Loucy (cell line): ENCODE results near the gene TMEM250.

ENCODE experiments used
- H2AFZ ChIP-seq: fragments of 200-600 bp; sonication (generic); 2 replicates; pipeline ENCODE4 v1.6.0; 2016; ENCODE audit warnings: antibody characterized with exemption, mild to moderate bottlenecking, low read length, moderate library complexity
- H3F3A ChIP-seq: fragments of 200-600 bp; 2 replicates; pipeline ENCODE4 v1.6.0; 2016; ENCODE audit warnings: antibody characterized with exemption, low read depth, mild to moderate bottlenecking
- H3K27me3 ChIP-seq: fragments of 200-600 bp; sonication (generic); 2 replicates; pipeline ENCODE4 v1.6.1; 2014; ENCODE audit warnings: low read length, mild to moderate bottlenecking; ENCODE audit not compliant: insufficient read depth, poor library complexity, severe bottlenecking
- H3K36me3 ChIP-seq: fragments of 200-600 bp; sonication (generic); 2 replicates; pipeline ENCODE4 v1.6.1; 2016; ENCODE audit warnings: low read length; ENCODE audit not compliant: insufficient read depth
- H3K4me1 ChIP-seq: fragments of 200-600 bp; sonication (generic); 2 replicates; pipeline ENCODE4 v1.5.1; 2014; ENCODE audit warnings: low read length, mild to moderate bottlenecking; ENCODE audit not compliant: insufficient read depth, poor library complexity, severe bottlenecking
- H3K4me2 ChIP-seq: fragments of 200-600 bp; sonication (generic); 2 replicates; pipeline ENCODE4 v1.6.0; 2014; ENCODE audit warnings: antibody characterized with exemption, low read length, low read depth, mild to moderate bottlenecking; ENCODE audit not compliant: poor library complexity, severe bottlenecking
- H3K4me3 ChIP-seq: fragments of 200-600 bp; sonication (generic); 2 replicates; pipeline ENCODE4 v1.5.1; 2014; ENCODE audit warnings: low read length, mild to moderate bottlenecking, mixed read lengths; ENCODE audit not compliant: poor library complexity, severe bottlenecking
- H3K79me2 ChIP-seq: fragments of 200-600 bp; sonication (generic); 2 replicates; pipeline ENCODE4 v1.6.1; 2014; ENCODE audit warnings: low read length; ENCODE audit not compliant: insufficient read depth
- H3K9ac ChIP-seq: fragments of 200-600 bp; sonication (generic); 2 replicates; pipeline ENCODE4 v1.6.0; 2014; ENCODE audit warnings: mild to moderate bottlenecking, low read depth, low read length, moderate library complexity; ENCODE audit not compliant: poor library complexity, severe bottlenecking
- H3K9me2 ChIP-seq: fragments of 200-600 bp; sonication (generic); replicated peaks from 2 replicates; pipeline ENCODE4 v1.6.1; 2016; ENCODE audit warnings: low read depth, low read length, mixed read lengths
- H3K9me3 ChIP-seq: fragments of 200-600 bp; sonication (generic); 2 replicates; pipeline ENCODE4 v1.6.1; 2014; ENCODE audit warnings: mild to moderate bottlenecking, antibody characterized with exemption, low read length, low read depth; ENCODE audit not compliant: insufficient read depth
- H4K20me1 ChIP-seq: fragments of 200-600 bp; sonication (generic); 2 replicates; pipeline ENCODE4 v1.6.0; 2014; ENCODE audit warnings: antibody characterized with exemption, low read length, mild to moderate bottlenecking; ENCODE audit not compliant: insufficient read depth, poor library complexity, severe bottlenecking
- EZH2phosphoT487 ChIP-seq: fragments of 200-600 bp; IDR thresholded peaks from 2 replicates; pipeline ENCODE4 v1.6.1; 2018; ENCODE audit warnings: antibody characterized with exemption, mild to moderate bottlenecking, moderate library complexity, borderline replicate concordance
- TF ChIP-seq, protein P1 (sequence below): fragments of 200-600 bp; sonication (generic); conservative IDR thresholded peaks from 2 replicates; pipeline ENCODE4 v1.5.1; 2014; ENCODE audit warnings: mild to moderate bottlenecking, antibody characterized with exemption, low read length

Gene TMEM250

GRCh38 chr9:136098210-136098609 is 20.5 kb downstream of the TMEM250 start:
- no peaks in the 10 kb centered on the region for H4K20me1 ChIP-seq
- H3F3A ChIP-seq = no peaks in the 10 kb centered on the region
- no peaks in the 10 kb centered on the region for H3K4me1 ChIP-seq
- H3K27me3 ChIP-seq = no peaks in the 10 kb centered on the region
- TF ChIP-seq, protein P1, sequence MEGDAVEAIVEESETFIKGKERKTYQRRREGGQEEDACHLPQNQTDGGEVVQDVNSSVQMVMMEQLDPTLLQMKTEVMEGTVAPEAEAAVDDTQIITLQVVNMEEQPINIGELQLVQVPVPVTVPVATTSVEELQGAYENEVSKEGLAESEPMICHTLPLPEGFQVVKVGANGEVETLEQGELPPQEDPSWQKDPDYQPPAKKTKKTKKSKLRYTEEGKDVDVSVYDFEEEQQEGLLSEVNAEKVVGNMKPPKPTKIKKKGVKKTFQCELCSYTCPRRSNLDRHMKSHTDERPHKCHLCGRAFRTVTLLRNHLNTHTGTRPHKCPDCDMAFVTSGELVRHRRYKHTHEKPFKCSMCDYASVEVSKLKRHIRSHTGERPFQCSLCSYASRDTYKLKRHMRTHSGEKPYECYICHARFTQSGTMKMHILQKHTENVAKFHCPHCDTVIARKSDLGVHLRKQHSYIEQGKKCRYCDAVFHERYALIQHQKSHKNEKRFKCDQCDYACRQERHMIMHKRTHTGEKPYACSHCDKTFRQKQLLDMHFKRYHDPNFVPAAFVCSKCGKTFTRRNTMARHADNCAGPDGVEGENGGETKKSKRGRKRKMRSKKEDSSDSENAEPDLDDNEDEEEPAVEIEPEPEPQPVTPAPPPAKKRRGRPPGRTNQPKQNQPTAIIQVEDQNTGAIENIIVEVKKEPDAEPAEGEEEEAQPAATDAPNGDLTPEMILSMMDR = no peak
- no peak for TF ChIP-seq EZH2phosphoT487
- H3K4me2 ChIP-seq = no peak overlapping the region
- no peaks in the 10 kb centered on the region for H3K9me3 ChIP-seq
- no peaks in the 10 kb centered on the region for H3K79me2 ChIP-seq
- no peaks in the 10 kb centered on the region for H3K36me3 ChIP-seq
- no peak overlapping the region for H2AFZ ChIP-seq
- H3K9me2 ChIP-seq = no peaks in the 10 kb centered on the region
- H3K4me3 ChIP-seq = no peak overlapping the region
- no peak overlapping the region for H3K9ac ChIP-seq

GRCh38 chr9:136096505-136097001 is 22.1 kb downstream of the TMEM250 start:
- Histone ChIP-seq H2AFZ (no peak overlapping the region), H3F3A (no peaks in the 10 kb centered on the region), H3K9ac (no peak overlapping the region)

DNA sequence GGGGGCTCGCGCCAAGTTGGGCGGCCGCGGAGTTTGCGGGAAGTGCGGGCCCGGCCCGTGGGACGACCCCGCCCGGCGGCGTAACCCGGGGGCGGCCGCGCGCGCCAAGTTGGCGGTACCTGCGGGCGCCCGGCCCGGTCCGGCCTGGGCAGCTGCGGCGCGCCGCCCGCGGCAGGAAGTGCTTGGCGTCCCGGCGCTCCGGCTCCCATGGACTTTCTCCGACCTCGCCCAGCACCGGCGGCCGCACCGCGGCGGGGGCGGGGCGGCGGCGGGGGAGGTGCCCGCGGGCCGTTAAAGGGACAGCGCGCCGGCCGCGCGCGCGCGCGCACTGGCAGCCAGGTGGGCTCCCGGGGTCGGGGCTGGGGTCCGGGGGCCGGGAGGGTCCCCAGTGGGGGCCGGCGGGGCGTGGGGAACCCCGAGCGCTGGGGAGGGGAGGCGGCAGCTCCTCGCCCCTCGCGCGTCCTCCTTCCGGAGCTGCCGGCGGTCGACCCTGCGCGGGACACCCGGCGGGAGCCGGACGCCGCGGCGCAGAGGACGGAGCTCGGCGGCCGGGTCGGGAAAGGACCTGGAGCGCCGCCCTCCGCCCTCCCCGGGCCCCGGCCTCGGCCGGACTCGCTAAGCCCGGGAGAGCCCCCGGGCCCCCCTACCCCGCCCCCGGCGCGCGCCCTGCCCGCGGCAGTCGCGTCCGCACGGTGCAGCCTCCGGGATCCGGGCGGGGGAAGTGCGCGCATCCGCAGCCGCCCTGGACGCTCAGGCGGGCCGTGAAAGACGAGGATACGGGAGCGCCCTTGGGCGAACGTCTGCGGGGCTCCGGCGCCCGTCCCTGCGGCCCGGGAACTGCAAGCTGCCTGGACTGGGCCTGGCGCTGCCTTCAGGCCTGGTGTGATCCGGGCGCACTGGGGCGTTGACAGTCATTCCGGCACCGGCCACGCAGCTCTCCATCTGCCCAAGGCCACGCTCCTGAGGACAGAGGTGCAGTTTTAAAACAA is 23.3 kb downstream of the TMEM250 start, which contains the start of gene NACC2:
Gene NACC2 (minus strand): TSS at position 220 of the 989 bp plus-strand sequence. CDS start 44,768 bp downstream, outside the sequence.
- no peaks in the 10 kb centered on the region for H4K20me1 ChIP-seq
- TF ChIP-seq, protein P1 = no peak
- TF ChIP-seq EZH2phosphoT487 = no peak
- no peaks in the 10 kb centered on the region for H3K36me3 ChIP-seq
- no peak within 1 kb of the TSS for H2AFZ ChIP-seq
- no peaks in the 10 kb centered on the region for H3F3A ChIP-seq
- H3K79me2 ChIP-seq = no peaks in the 10 kb centered on the region
- no peaks in the 10 kb centered on the region for H3K27me3 ChIP-seq
- H3K9ac ChIP-seq = no peak within 1 kb of the TSS
- H3K4me1 ChIP-seq = no peaks in the 10 kb centered on the region
- no peaks in the 10 kb centered on the region for H3K9me2 ChIP-seq
- H3K9me3 ChIP-seq = no peaks in the 10 kb centered on the region
- no peak within 1 kb of the TSS for H3K4me2 ChIP-seq
- no peak within 1 kb of the TSS for H3K4me3 ChIP-seq

More at GRCh38 chr9:136096505-136097001, 22.1 kb downstream of the TMEM250 start:
- Histone ChIP-seq H4K20me1 (no peaks in the 10 kb centered on the region), H3K4me2 (no peak overlapping the region), H3K9me3 (no peaks in the 10 kb centered on the region), H3K4me3 (no peak overlapping the region), H3K79me2 (no peaks in the 10 kb centered on the region), H3K27me3 (no peaks in the 10 kb centered on the region), H3K36me3 (no peaks in the 10 kb centered on the region), H3K9me2 (no peaks in the 10 kb centered on the region), H3K4me1 (no peaks in the 10 kb centered on the region)
- no peak for TF ChIP-seq EZH2phosphoT487
- TF ChIP-seq, protein P1 = no peak
